ENCODE measurements around the gene SLAMF6.
"Not testable (repeated sequence)": the region's sequence is repeated elsewhere in the genome, so short reads cannot be mapped to it uniquely, and the experiment has no call there.

The SLAMF6 gene

DNA sequence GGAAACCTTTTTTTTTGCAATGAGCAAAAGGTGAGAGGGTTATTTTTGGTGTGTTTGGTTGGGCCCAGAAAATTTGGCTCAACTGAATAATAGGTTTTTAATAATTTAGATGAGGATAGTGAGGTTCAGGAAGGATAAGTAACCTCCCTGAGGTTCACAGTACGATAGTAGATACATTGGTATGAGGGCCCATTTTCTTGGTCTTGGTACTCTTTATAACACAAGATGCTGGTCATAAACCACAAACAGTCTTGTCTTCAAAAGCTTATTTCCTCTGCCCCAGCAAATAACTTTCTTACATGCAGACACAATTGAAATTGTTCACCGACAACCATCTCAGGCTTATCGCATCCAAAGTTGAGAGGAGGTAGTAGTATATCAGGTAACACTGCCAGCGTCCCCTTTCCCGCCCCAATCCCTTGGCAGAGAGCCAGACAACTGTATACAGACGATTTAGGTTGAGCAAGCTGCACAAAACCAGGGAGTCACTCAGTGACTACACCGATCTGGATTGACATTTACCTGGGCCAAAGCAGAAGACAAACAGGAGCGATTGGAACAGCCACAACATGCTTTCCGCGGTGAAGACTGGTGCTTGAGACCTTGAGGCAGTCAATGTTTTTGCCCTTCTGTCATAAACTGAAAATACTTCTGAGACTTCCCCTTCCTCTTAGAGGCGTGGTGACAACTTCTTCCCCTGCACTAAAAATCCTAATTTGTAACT lies at the start of gene SLAMF6:
TSS of gene SLAMF6 (minus strand) at position 634 of the 724 bp plus-strand sequence. CDS start at position 571, 63 bp downstream.
- TF ChIP-seq, protein P1, sequence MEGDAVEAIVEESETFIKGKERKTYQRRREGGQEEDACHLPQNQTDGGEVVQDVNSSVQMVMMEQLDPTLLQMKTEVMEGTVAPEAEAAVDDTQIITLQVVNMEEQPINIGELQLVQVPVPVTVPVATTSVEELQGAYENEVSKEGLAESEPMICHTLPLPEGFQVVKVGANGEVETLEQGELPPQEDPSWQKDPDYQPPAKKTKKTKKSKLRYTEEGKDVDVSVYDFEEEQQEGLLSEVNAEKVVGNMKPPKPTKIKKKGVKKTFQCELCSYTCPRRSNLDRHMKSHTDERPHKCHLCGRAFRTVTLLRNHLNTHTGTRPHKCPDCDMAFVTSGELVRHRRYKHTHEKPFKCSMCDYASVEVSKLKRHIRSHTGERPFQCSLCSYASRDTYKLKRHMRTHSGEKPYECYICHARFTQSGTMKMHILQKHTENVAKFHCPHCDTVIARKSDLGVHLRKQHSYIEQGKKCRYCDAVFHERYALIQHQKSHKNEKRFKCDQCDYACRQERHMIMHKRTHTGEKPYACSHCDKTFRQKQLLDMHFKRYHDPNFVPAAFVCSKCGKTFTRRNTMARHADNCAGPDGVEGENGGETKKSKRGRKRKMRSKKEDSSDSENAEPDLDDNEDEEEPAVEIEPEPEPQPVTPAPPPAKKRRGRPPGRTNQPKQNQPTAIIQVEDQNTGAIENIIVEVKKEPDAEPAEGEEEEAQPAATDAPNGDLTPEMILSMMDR (IDR thresholded peaks at IDR 0.05; ENCODE audit: low read depth, low read length, missing control alignments) = no peak
- no peak within 1 kb of the TSS for H3K4me3 ChIP-seq (ENCODE audit: low read depth, low read length)
- in situ Hi-C loops (cut with HindIII; ENCODE audit: low sequenced_read_pairs) = no loop called here
- no peak for DNase-seq (ENCODE audit: low read depth)

DNA sequence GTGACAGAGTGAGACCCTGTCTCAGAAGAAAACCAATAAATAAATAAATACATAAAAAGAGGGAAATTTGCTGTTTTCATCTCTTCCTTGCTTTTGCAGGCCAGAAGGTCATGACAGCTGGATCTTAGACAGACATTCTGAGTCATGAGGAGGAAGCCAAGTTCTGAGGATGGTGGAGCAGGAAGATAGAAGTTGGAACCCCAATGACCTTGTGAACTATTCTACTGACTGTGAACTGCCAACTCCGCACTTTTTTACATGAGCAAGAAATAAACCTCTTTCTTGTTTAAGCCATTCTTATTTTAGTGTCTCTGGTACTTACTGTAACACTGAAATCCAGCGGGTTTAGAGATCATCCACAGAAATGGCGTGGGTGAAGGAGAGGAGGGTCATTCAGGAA lies 47.8 kb upstream of the SLAMF6 start:
- in situ Hi-C loops (cut with HindIII; ENCODE audit: low sequenced_read_pairs) = no loop called here
- no peak overlapping the region for H3K4me3 ChIP-seq (ENCODE audit: low read depth, low read length)
- DNase-seq (ENCODE audit: low read depth) = no peak
- TF ChIP-seq, protein P1 (IDR thresholded peaks at IDR 0.05; ENCODE audit: low read depth, low read length, missing control alignments) = no peak

DNA sequence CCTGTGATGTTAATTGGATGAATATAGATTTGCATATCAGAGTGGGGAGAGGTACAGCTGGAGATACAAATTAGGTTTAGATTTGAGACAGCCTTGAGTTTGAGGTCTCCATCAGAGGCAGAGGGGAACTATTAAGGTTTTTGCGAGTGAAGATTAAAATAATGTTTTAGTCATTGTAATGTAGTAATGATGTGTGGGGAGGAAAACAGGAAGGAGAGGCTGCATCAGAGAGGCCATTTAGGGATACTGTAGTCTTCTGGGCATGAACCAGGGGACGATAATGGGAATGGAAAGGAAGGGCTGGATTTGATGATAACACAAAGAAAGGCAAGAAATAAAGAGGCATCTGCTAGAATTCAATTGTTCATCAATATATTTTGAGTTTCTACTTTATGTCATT lies 46.8 kb upstream of the SLAMF6 start:
- no peak for DNase-seq (ENCODE audit: low read depth)
- no peak overlapping the region for H3K4me3 ChIP-seq (ENCODE audit: low read depth, low read length)
- TF ChIP-seq, protein P1 (IDR thresholded peaks at IDR 0.05; ENCODE audit: low read depth, low read length, missing control alignments) = no peak
- in situ Hi-C loops (cut with HindIII; ENCODE audit: low sequenced_read_pairs) = no loop called here

DNA sequence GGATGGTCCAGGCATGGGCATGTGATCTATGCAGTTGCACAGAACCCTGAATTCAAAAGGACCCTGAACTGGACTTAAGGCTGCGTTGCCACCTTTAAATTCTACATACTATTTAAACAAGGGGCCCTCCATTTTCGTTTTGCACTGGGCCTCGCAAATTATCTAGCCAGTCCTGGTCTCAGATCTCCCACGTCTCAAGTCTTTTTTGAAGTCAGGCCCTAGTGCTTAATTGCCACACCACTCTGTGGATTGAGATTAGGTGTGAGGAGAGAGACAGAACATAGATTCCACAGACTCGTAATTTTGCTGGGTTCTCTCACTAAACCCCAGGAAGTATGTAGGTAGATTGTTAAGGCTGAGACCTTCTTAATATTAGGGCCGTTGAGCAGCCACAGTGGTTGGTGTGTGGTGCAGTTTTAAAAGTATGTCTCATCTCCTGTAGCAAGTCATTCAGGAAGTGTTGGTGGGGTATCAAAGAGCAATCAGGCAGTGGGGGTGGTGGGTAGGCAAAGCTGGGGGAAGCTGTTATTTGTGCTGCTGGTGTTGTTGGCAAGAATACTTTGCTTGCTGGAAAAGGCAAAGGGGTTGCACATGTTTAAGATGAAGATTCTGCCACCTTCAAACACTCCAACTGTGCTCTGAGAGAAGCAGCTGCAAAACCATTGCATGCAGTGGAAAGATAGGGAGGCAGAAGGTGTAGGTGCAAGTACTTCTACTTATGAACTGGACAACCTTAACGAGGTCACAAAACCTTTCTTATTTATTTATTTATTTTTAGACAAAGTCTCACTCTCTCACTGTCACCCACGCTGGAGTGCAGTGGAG lies 45.0 kb upstream of the SLAMF6 start:
- no peak for DNase-seq (ENCODE audit: low read depth)

DNA sequence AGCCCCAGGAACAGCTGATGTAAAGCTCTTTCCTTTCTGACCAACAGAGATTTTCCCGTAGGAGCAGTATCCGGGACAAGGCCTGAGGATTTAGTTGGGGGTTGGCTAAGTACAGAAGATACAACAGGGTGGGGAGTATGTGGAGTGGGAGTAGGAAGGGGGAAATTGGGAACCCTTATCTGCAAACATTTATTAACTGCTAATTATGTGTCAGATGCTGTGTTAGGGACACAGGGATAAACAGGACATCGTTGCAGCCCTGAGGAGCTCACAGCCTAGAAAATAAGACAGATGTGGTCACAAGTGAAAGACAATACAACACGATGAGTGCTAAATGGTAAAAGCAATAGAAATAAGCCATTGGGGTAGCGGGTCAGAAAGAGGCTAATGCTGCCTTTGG lies 44.3 kb upstream of the SLAMF6 start:
- in situ Hi-C loops (cut with HindIII; ENCODE audit: low sequenced_read_pairs) = no loop called here
- no peak overlapping the region for H3K4me3 ChIP-seq (ENCODE audit: low read depth, low read length)
- DNase-seq (ENCODE audit: low read depth) = no peak
- TF ChIP-seq, protein P1 (IDR thresholded peaks at IDR 0.05; ENCODE audit: low read depth, low read length, missing control alignments) = no peak

More for the DNA sequence above, 45.0 kb upstream of the SLAMF6 start:
- TF ChIP-seq, protein P1 (IDR thresholded peaks at IDR 0.05; ENCODE audit: low read depth, low read length, missing control alignments) = no peak
- in situ Hi-C loops (cut with HindIII; ENCODE audit: low sequenced_read_pairs) = no loop called here
- H3K4me3 ChIP-seq (ENCODE audit: low read depth, low read length) = no peak overlapping the region

DNA sequence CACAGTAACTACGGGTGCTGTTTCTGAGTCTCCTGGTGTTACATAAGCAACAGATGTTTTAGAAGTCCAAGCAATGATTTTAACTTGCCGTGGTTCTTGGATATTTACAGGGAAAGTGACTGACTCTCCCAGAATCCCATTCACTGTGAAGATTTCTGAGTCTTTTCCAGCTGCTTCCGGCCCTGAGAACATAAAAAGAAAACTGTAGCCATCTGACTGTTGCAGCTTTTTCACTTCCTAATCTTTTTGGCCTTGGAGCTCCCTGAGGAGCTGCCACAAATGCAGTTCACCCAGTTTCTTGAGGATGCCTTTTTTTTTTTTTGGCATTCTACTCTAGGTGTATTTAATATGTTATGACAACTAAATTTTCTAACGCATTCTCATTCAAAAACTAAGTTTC lies 42.5 kb upstream of the SLAMF6 start:
- in situ Hi-C loops (cut with HindIII; ENCODE audit: low sequenced_read_pairs) = no loop called here
- no peak for DNase-seq (ENCODE audit: low read depth)
- H3K4me3 ChIP-seq (ENCODE audit: low read depth, low read length) = no peak overlapping the region
- TF ChIP-seq, protein P1 (IDR thresholded peaks at IDR 0.05; ENCODE audit: low read depth, low read length, missing control alignments) = no peak

DNA sequence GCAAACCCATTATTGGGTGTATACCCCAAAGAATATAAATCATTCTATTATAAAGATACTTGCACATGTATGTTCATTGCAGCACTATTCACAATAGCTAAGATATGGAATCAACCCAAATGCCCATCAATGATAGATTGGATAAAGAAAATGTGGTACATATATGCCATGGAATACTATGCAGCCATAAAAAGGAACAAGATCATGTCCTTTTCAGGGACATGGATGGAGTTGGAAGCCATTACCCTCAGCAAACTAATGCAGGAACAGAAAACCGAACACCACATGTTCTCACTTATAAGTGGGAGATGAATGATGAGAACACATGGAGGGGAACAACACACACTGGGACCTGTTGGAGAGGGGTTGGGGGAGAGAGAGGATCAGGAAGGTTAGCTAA lies 40.2 kb upstream of the SLAMF6 start:
- in situ Hi-C loops (cut with HindIII; ENCODE audit: low sequenced_read_pairs); DNase-seq (ENCODE audit: low read depth); H3K4me3 ChIP-seq (ENCODE audit: low read depth, low read length): not testable (repeated sequence)

DNA sequence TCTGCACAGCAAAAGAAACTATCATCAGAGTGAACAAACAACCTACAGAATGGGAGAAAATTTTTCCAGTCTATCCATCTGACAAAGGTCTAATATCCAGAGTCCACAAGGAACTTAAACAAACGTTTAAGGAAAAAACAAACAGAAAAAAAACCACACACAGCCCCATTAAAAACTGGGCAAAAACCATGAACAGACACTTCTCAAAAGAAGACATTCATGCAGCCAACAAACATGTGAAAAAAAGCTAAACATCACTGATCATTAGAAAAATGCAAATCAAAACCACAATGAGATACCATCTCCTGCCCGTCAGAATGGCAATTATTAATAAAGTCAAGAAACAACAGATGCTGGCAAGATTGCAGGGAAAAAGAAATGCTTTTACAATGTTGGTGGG lies 39.7 kb upstream of the SLAMF6 start:
- in situ Hi-C loops (cut with HindIII; ENCODE audit: low sequenced_read_pairs); H3K4me3 ChIP-seq (ENCODE audit: low read depth, low read length); DNase-seq (ENCODE audit: low read depth): not testable (repeated sequence)

Measured in astrocyte of the cerebellum (primary cell).